ENCODE measurements around the gene RBFA.

RBFA gene

GRCh38 chr18:80037869-80038630, 3.8 kb downstream of the RBFA start:
- H3K27me3 Mint-ChIP-seq, result no peaks in the 10 kb centered on the region
- peaks cover 26% of the 10 kb centered on the region for H3K36me3 Mint-ChIP-seq
- no peak for ATAC-seq (ENCODE audit: low read depth)
- peaks cover 22% of the 10 kb centered on the region for H3K4me1 Mint-ChIP-seq
- H3K9me3 Mint-ChIP-seq, result peaks cover 1% of the 10 kb centered on the region
- DNase-seq (ENCODE audit: low spot score in 2 of 2), result no peak
- no peak overlapping the region for H3K27ac Mint-ChIP-seq
- no peak overlapping the region for H3K4me3 Mint-ChIP-seq

GRCh38 chr18:80040515-80040914, 6.3 kb downstream of the RBFA start:
- no peak for ATAC-seq (ENCODE audit: low read depth)
- H3K36me3 Mint-ChIP-seq, result peaks cover 32% of the 10 kb centered on the region
- peaks cover 13% of the 10 kb centered on the region for H3K4me1 Mint-ChIP-seq
- H3K9me3 Mint-ChIP-seq, result no peaks in the 10 kb centered on the region
- no peaks in the 10 kb centered on the region for H3K27me3 Mint-ChIP-seq
- no peak for DNase-seq (ENCODE audit: low spot score in 2 of 2)
- no peak overlapping the region for H3K4me3 Mint-ChIP-seq
- H3K27ac Mint-ChIP-seq, result no peak overlapping the region

- peaks cover 5% of the 10 kb centered on the region for H3K4me1 Mint-ChIP-seq
- H3K9me3 Mint-ChIP-seq, result no peaks in the 10 kb centered on the region
- ATAC-seq (ENCODE audit: low read depth) (no peak), DNase-seq (ENCODE audit: low spot score in 2 of 2) (no peak)
- H3K27me3 Mint-ChIP-seq, result no peaks in the 10 kb centered on the region
- no peak overlapping the region for H3K27ac Mint-ChIP-seq
- H3K4me3 Mint-ChIP-seq, result no peak overlapping the region
- peaks cover 37% of the 10 kb centered on the region for H3K36me3 Mint-ChIP-seq
Measured at GRCh38 chr18:80041424-80041823, 7.2 kb downstream of the RBFA start.

- DNase-seq (ENCODE audit: low spot score in 2 of 2) (no peak), ATAC-seq (ENCODE audit: low read depth) (no peak)
- no peaks in the 10 kb centered on the region for H3K27me3 Mint-ChIP-seq
- peaks cover 44% of the 10 kb centered on the region for H3K36me3 Mint-ChIP-seq
- peaks cover 5% of the 10 kb centered on the region for H3K4me1 Mint-ChIP-seq
- H3K27ac Mint-ChIP-seq, result no peak overlapping the region
- H3K9me3 Mint-ChIP-seq, result no peaks in the 10 kb centered on the region
- peak overlapping the region; percentile 49 for H3K4me3 Mint-ChIP-seq
Measured at GRCh38 chr18:80042785-80043184, 8.6 kb downstream of the RBFA start.

GRCh38 chr18:80044072-80044471, 9.8 kb downstream of the RBFA start:
- peaks cover 43% of the 10 kb centered on the region for H3K36me3 Mint-ChIP-seq
- no peak overlapping the region for H3K27ac Mint-ChIP-seq
- ATAC-seq (ENCODE audit: low read depth) (no peak), DNase-seq (ENCODE audit: low spot score in 2 of 2) (no peak)
- H3K4me1 Mint-ChIP-seq, result peaks cover 2% of the 10 kb centered on the region
- no peaks in the 10 kb centered on the region for H3K27me3 Mint-ChIP-seq
- H3K4me3 Mint-ChIP-seq, result no peak overlapping the region
- no peaks in the 10 kb centered on the region for H3K9me3 Mint-ChIP-seq

GRCh38 chr18:80046011-80046410, 11.8 kb downstream of the RBFA start:
- no peaks in the 10 kb centered on the region for H3K4me1 Mint-ChIP-seq
- H3K9me3 Mint-ChIP-seq, result peaks cover 2% of the 10 kb centered on the region
- DNase-seq (ENCODE audit: low spot score in 2 of 2) (no peak), ATAC-seq (ENCODE audit: low read depth) (no peak)
- peaks cover 39% of the 10 kb centered on the region for H3K36me3 Mint-ChIP-seq
- no peaks in the 10 kb centered on the region for H3K27me3 Mint-ChIP-seq
- no peak overlapping the region for H3K4me3 Mint-ChIP-seq
- H3K27ac Mint-ChIP-seq, result no peak overlapping the region

GRCh38 chr18:80046431-80046830, 12.2 kb downstream of the RBFA start:
- no peaks in the 10 kb centered on the region for H3K4me1 Mint-ChIP-seq
- H3K9me3 Mint-ChIP-seq, result peaks cover 6% of the 10 kb centered on the region
- peaks cover 39% of the 10 kb centered on the region for H3K36me3 Mint-ChIP-seq
- H3K4me3 Mint-ChIP-seq, result no peak overlapping the region
- no peak overlapping the region for H3K27ac Mint-ChIP-seq
- H3K27me3 Mint-ChIP-seq, result no peaks in the 10 kb centered on the region
- ATAC-seq (ENCODE audit: low read depth), result no peak
- no peak for DNase-seq (ENCODE audit: low spot score in 2 of 2)

- H3K27ac Mint-ChIP-seq, result no peak overlapping the region
- ATAC-seq (ENCODE audit: low read depth), result no peak
- H3K27me3 Mint-ChIP-seq, result no peaks in the 10 kb centered on the region
- H3K4me3 Mint-ChIP-seq, result no peak overlapping the region
- H3K9me3 Mint-ChIP-seq, result peaks cover 8% of the 10 kb centered on the region
- no peak for DNase-seq (ENCODE audit: low spot score in 2 of 2)
- no peaks in the 10 kb centered on the region for H3K4me1 Mint-ChIP-seq
- H3K36me3 Mint-ChIP-seq, result peaks cover 42% of the 10 kb centered on the region
Measured at GRCh38 chr18:80046961-80047541, 12.8 kb downstream of the RBFA start.

- no peak for ATAC-seq (ENCODE audit: low read depth)
- H3K27ac Mint-ChIP-seq, result no peak overlapping the region
- peaks cover 31% of the 10 kb centered on the region for H3K36me3 Mint-ChIP-seq
- H3K4me1 Mint-ChIP-seq, result no peaks in the 10 kb centered on the region
- peaks cover 20% of the 10 kb centered on the region for H3K9me3 Mint-ChIP-seq
- no peak overlapping the region for H3K4me3 Mint-ChIP-seq
- no peaks in the 10 kb centered on the region for H3K27me3 Mint-ChIP-seq
- DNase-seq (ENCODE audit: low spot score in 2 of 2), result no peak
Measured at GRCh38 chr18:80050797-80051196, 16.6 kb downstream of the RBFA start.

- no peak for ATAC-seq (ENCODE audit: low read depth)
- peaks cover 22% of the 10 kb centered on the region for H3K9me3 Mint-ChIP-seq
- H3K4me1 Mint-ChIP-seq, result no peaks in the 10 kb centered on the region
- H3K4me3 Mint-ChIP-seq, result no peak overlapping the region
- DNase-seq (ENCODE audit: low spot score in 2 of 2), result no peak
- peaks cover 16% of the 10 kb centered on the region for H3K36me3 Mint-ChIP-seq
- H3K27me3 Mint-ChIP-seq, result no peaks in the 10 kb centered on the region
- no peak overlapping the region for H3K27ac Mint-ChIP-seq
Measured at GRCh38 chr18:80056095-80056494, 21.9 kb downstream of the RBFA start.

- Mint-ChIP-seq H3K4me1 (no peaks in the 10 kb centered on the region), H3K27me3 (no peaks in the 10 kb centered on the region), H3K36me3 (peaks cover 10% of the 10 kb centered on the region), H3K9me3 (peaks cover 6% of the 10 kb centered on the region), H3K27ac (no peak overlapping the region), H3K4me3 (no peak overlapping the region)
- DNase-seq (ENCODE audit: low spot score in 2 of 2) (no peak), ATAC-seq (ENCODE audit: low read depth) (no peak)
Measured at GRCh38 chr18:80059945-80060344, 25.7 kb downstream of the RBFA start.

- H3K36me3 Mint-ChIP-seq, result peaks cover 5% of the 10 kb centered on the region
- H3K4me1 Mint-ChIP-seq, result no peaks in the 10 kb centered on the region
- no peak overlapping the region for H3K27ac Mint-ChIP-seq
- no peaks in the 10 kb centered on the region for H3K27me3 Mint-ChIP-seq
- no peak overlapping the region for H3K4me3 Mint-ChIP-seq
- ATAC-seq (ENCODE audit: low read depth), result no peak
- peaks cover 1% of the 10 kb centered on the region for H3K9me3 Mint-ChIP-seq
- DNase-seq (ENCODE audit: low spot score in 2 of 2), result no peak
Measured at GRCh38 chr18:80065705-80066104, 31.5 kb downstream of the RBFA start.

- Mint-ChIP-seq H3K27me3 (no peaks in the 10 kb centered on the region), H3K27ac (no peak overlapping the region), H3K36me3 (peaks cover 3% of the 10 kb centered on the region), H3K9me3 (peaks cover 1% of the 10 kb centered on the region), H3K4me1 (no peaks in the 10 kb centered on the region), H3K4me3 (no peak overlapping the region)
- ATAC-seq (ENCODE audit: low read depth) (no peak), DNase-seq (ENCODE audit: low spot score in 2 of 2) (no peak)
Measured at GRCh38 chr18:80067321-80067720, 33.1 kb downstream of the RBFA start.

- no peaks in the 10 kb centered on the region for H3K27me3 Mint-ChIP-seq
- ATAC-seq (ENCODE audit: low read depth) (no peak), DNase-seq (ENCODE audit: low spot score in 2 of 2) (no peak)
- H3K36me3 Mint-ChIP-seq, result peaks cover 3% of the 10 kb centered on the region
- H3K27ac Mint-ChIP-seq, result no peak overlapping the region
- no peak overlapping the region for H3K4me3 Mint-ChIP-seq
- H3K9me3 Mint-ChIP-seq, result peaks cover 1% of the 10 kb centered on the region
- no peaks in the 10 kb centered on the region for H3K4me1 Mint-ChIP-seq
Measured at GRCh38 chr18:80067897-80068296, 33.7 kb downstream of the RBFA start.

All from memory B cell (primary cell).